Measurements from ENCODE around the gene FGD2.

The FGD2 gene

DNA sequence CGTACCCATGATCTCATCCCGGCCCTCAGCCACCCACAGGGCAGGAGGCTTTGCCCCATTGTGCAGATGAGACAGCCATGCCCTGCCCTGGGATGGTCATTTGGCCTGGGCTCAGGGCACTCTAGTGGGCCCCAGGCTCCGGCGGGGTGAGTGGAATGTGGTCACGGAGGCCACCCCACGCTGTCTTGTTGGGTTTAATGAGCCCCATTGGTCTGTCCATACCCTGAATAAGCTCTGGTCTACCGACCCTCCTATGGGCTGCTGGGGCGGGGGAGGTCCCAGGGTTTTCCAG, 50.6 kb downstream of the FGD2 start:
- TF ChIP-seq GATA2 (IDR thresholded peaks at IDR 0.05; ENCODE audit: low read depth, low read length) (no peak), GATA3 (IDR thresholded peaks at IDR 0.05; ENCODE audit: low read depth, low read length) (no peak)

- TF ChIP-seq GATA2 (IDR thresholded peaks at IDR 0.05; ENCODE audit: low read depth, low read length): no peak
Measured at GRCh38 chr6:37056439-37057127, 51.1 kb downstream of the FGD2 start.

DNA sequence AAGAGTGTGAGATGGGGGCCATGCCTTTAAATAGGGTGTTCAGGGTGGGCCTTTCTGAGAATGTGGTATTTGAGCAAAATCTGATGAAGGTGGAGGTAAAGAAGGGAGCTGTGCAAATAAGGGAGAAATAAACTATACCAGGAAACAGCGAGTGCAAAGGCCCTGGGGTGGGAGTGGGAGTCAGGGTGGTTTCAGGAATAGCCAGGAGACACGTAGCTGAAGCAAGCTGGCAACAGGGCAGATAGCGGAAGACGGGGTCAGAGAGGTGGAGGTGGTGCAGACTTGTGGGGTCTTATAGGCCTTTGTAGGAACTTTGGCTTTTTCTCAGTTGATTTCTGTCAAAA, 51.6 kb downstream of the FGD2 start:
- no peak for TF ChIP-seq GATA3 (IDR thresholded peaks at IDR 0.05; ENCODE audit: low read depth, low read length)
- no peak for TF ChIP-seq GATA2 (IDR thresholded peaks at IDR 0.05; ENCODE audit: low read depth, low read length)

- TF ChIP-seq GATA3 (IDR thresholded peaks at IDR 0.05; ENCODE audit: low read depth, low read length): no peak
- TF ChIP-seq GATA2 (IDR thresholded peaks at IDR 0.05; ENCODE audit: low read depth, low read length): no peak
Measured at GRCh38 chr6:37057678-37058077, 52.2 kb downstream of the FGD2 start.

DNA sequence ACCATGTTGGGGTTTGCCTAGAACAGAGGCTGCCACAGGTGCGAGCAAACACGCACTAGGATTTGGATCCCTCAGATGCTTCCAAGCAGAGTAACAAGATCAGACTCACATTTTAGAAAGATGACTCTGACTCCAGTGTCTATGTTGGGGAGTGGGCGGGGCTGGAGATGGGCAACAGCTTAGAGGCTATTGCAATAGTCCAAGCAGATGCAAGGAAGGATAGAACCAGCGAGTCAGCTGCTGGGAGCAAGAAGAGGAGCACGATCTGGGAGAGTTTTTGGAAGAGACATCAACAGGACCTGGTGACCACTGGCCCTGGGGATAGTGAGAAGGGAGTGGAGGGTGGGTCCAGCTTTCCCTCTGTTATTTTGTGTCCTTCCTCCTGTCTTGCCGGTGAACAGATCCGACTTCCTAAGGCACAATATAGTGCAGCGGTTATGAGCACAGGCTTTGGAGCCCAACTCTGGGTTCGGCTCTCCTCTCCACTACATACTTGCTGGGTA, 52.7 kb downstream of the FGD2 start:
- TF ChIP-seq GATA2 (IDR thresholded peaks at IDR 0.05; ENCODE audit: low read depth, low read length) (no peak), GATA3 (IDR thresholded peaks at IDR 0.05; ENCODE audit: low read depth, low read length) (no peak)

DNA sequence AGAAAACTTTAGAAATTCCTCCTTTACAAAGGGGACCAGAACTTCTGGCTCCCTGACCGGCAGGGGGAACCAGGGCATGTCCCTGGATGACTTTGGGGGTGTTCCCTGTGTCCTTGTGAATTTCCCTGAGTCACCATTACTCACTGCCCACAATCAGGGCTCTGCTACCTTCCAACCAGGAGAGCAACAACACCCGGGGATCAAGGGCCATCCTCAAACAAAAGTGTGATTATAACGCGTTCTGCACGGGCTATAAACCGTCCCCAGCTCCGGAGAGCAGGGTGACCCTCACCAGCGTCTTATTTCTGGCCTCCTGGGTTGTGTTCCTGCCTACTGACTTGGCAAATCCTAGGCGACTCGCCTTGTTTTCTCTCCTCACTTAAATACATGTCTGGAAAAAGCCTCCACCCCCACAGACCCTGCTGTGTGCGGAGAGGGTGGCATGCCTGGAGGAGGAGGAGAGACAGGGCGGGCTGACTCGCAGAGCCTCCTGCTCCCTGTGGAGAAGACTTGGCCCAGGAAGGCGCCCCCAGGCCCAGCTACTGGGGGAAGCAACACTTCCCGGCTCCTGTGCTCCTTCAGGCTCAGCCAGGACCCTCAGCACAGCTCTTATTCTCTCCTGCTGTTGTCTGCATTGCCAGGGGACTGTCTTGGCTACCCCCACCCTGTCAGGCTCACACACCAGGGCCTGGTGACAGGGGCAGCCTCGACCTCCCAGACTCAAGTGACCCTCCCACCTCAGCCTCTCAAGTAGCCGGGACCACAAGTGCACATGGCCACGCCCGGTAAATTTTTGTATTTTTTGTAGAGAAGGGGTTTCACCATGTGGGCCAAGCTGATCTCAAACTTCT, 54.1 kb downstream of the FGD2 start:
- TF ChIP-seq GATA3 (IDR thresholded peaks at IDR 0.05; ENCODE audit: low read depth, low read length): no peak
- no peak for TF ChIP-seq GATA2 (IDR thresholded peaks at IDR 0.05; ENCODE audit: low read depth, low read length)

DNA sequence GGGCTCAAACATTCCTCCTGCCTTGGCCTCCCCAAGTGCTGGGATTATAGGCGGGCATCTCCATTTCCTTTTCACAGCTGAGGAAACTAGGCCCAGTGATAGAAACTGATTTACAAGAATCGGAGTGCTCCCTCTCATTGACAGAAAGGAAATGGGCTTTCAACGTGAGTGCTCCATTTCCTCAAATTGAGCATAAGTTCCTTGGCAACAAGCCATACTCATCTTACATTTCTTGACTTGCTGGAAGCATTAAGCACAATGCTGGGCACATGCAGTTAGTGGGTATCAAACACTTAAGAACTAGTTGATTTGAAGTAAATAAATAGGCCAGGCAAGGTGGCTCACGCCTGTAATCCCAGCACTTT, 54.7 kb downstream of the FGD2 start:
- TF ChIP-seq GATA2 (IDR thresholded peaks at IDR 0.05; ENCODE audit: low read depth, low read length) (no peak), GATA3 (IDR thresholded peaks at IDR 0.05; ENCODE audit: low read depth, low read length) (no peak)

DNA sequence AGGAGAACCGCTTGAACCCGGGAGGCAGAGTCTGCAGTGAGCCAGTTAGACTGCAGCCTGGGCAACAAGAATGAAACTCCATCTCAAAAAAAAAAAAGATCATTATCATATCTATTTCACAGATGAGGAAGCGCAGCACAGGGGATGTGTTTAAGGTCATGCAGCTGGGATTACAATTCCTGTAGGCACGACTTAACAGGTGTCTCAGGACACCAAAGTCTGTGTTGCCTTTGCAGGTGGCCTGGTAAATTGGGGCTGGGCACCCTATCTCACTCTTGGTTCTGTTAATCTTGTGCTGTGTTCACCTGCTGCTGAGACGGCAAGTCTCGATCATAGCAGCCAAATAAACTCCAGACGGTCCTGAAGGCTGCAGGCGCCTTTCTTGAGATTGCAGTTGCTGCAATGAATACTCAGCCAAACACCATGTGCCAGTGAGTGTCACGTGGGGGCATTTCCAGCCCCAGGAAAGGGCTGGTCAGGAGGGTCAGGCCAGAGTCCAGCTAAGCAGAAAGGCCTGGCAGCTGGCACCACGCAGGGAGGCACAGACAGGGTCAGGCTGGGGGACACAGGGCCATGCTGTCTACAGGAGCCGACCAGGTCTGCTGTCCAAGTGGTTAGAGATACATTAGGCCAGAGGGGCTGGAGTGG, 55.8 kb downstream of the FGD2 start:
- TF ChIP-seq GATA3 (IDR thresholded peaks at IDR 0.05; ENCODE audit: low read depth, low read length) (no peak), GATA2 (IDR thresholded peaks at IDR 0.05; ENCODE audit: low read depth, low read length) (no peak; the same call in 1 of the 2 replicates)

GRCh38 chr6:37062424-37062823, 57.0 kb downstream of the FGD2 start:
- TF ChIP-seq GATA3 (IDR thresholded peaks at IDR 0.05; ENCODE audit: low read depth, low read length) (no peak), GATA2 (IDR thresholded peaks at IDR 0.05; ENCODE audit: low read depth, low read length) (no peak)

- TF ChIP-seq GATA3 (IDR thresholded peaks at IDR 0.05; ENCODE audit: low read depth, low read length) (no peak), GATA2 (IDR thresholded peaks at IDR 0.05; ENCODE audit: low read depth, low read length) (no peak)
Measured at GRCh38 chr6:37068356-37069270, 63.2 kb downstream of the FGD2 start.

- TF ChIP-seq GATA2 (IDR thresholded peaks at IDR 0.05; ENCODE audit: low read depth, low read length) (no peak), GATA3 (IDR thresholded peaks at IDR 0.05; ENCODE audit: low read depth, low read length) (no peak)
Measured at GRCh38 chr6:37069639-37070038, 64.2 kb downstream of the FGD2 start.

DNA sequence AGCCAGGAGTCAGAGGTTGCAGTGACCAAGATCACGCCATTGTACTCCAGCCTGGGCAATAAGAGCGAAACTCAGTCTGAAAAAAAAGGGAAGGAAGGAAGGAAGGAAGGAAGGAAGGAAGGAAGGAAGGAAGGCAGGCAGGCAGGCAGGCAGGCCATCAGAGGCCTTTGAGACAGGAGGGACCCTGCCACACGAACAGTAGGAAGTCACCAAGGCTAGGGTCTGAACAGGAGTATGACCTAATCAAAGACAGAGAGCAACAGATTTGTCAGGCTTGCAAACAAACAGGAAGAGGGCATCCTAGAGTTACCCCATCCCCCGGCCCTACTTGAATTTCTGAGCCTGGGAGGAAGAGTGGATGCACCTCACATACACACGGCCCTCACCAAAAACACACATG, 67.1 kb downstream of the FGD2 start:
- no peak for TF ChIP-seq GATA2 (IDR thresholded peaks at IDR 0.05; ENCODE audit: low read depth, low read length)
- TF ChIP-seq GATA3 (IDR thresholded peaks at IDR 0.05; ENCODE audit: low read depth, low read length): no peak

DNA sequence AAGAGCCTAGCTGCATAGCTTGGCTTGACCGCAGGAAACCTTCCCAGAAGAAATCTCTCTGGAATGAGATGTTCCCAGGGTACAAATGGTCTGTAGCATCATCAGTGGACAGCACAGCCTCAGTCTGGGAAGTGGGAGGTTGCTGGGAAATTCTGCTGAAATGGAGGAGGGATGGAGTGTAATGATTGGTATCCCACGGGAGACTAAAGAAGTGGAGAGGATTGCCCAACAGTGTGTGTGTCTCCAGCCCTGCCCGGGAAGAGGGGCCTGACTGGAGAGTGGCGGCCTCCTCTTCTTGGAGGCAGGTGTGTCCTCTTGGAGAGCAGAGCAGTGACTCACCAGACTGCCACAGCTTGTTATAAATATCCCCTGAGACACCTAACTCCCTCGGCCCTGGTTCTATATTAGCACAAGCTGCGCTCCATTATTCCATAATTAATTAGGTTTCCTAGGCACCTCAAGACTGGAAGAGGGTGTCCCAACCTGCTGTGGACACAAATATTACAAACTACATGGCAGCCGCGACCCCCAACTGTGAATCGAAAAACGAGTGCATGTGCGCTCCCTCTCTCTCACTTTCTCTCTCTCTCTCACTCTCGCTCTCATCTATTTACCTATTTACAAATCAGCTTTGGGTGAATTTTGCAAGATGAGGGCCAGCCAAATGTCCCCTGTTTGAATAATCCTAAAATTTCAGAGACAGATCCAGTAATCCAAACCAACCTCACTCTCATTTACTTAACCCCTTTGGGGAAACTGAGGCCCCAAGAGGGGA, 68.8 kb downstream of the FGD2 start:
- TF ChIP-seq GATA3 (IDR thresholded peaks at IDR 0.05; ENCODE audit: low read depth, low read length) (no peak), GATA2 (IDR thresholded peaks at IDR 0.05; ENCODE audit: low read depth, low read length) (no peak)
